HG03460 (cell line): ENCODE data around the gene TRABD2B.

Experiments
- ATAC-seq: cut with Tn5 transposase; IDR thresholded peaks from one replicate; pipeline ENCODE4 v1.9.1; 2021; ENCODE audit not compliant: unreplicated experiment

TRABD2B gene

GRCh38 chr1:47914218-47914938 is 82.8 kb downstream of the TRABD2B start:
- ATAC-seq = no peak

GRCh38 chr1:47913225-47913823 is 83.9 kb downstream of the TRABD2B start:
- no peak for ATAC-seq

GRCh38 chr1:47912756-47913155 is 84.4 kb downstream of the TRABD2B start:
- ATAC-seq = no peak

- no peak for ATAC-seq
Measured at GRCh38 chr1:47911892-47912291, 85.3 kb downstream of the TRABD2B start.

- ATAC-seq = no peak
Measured at GRCh38 chr1:47911424-47911823, 85.8 kb downstream of the TRABD2B start.

- ATAC-seq = no peak
Measured at GRCh38 chr1:47908258-47908657, 88.9 kb downstream of the TRABD2B start.

- ATAC-seq = no peak
Measured at GRCh38 chr1:47907177-47907528, 90.0 kb downstream of the TRABD2B start.

- ATAC-seq = no peak
Measured at GRCh38 chr1:47906527-47907176, 90.5 kb downstream of the TRABD2B start.

- ATAC-seq = no peak
Measured at GRCh38 chr1:47906009-47906432, 91.2 kb downstream of the TRABD2B start.

GRCh38 chr1:47903723-47904122 is 93.5 kb downstream of the TRABD2B start:
- no peak for ATAC-seq

- ATAC-seq = no peak
Measured at GRCh38 chr1:47901001-47901575, 96.1 kb downstream of the TRABD2B start.

- ATAC-seq = no peak
Measured at GRCh38 chr1:47898133-47898845, 98.9 kb downstream of the TRABD2B start.

- ATAC-seq = no peak
Measured at GRCh38 chr1:47895279-47896125, 101.7 kb downstream of the TRABD2B start.

- ATAC-seq = no peak
Measured at GRCh38 chr1:47894410-47895278, 102.5 kb downstream of the TRABD2B start.

GRCh38 chr1:47893412-47893811 is 103.8 kb downstream of the TRABD2B start:
- ATAC-seq = no peak

- ATAC-seq = no peak
Measured at GRCh38 chr1:47890779-47891178, 106.4 kb downstream of the TRABD2B start.

GRCh38 chr1:47888294-47888629 is 108.9 kb downstream of the TRABD2B start:
- no peak for ATAC-seq

- no peak for ATAC-seq
Measured at GRCh38 chr1:47887475-47888293, 109.5 kb downstream of the TRABD2B start.

GRCh38 chr1:47887060-47887459 is 110.1 kb downstream of the TRABD2B start:
- ATAC-seq = no peak
